H1 (cell line): ENCODE data around the gene ARL9. TPM values are rescaled to one million over a fixed set of nuclear protein-coding genes. Genes with fewer than 3 reads are reported as not detected.

Experiments used
- CTCF ChIA-PET: fragments of 300-600 bp; sonication (Branson Sonifier 250); formaldehyde crosslinking; loops from one replicate; lab custom pipeline; 2021; ENCODE audit not compliant: partially characterized antibody; lab: Charles Lee
- POLR2A ChIA-PET: fragments of 300-600 bp; sonication (Branson Sonifier 250); formaldehyde crosslinking; loops from one replicate; lab custom pipeline; 2021; ENCODE audit warnings: inconsistent platforms; ENCODE audit not compliant: partially characterized antibody; lab: Charles Lee
- DNase-seq, 2 experiments: peaks; one replicate each; pipeline versions ENCODE4 v3.0.0 to v3.0.0-alpha.2; 2010 to 2022; ENCODE audit warnings: low spot score in 2 of 2, low read depth in 1 of 2, mixed read lengths in 1 of 2
- FAIRE-seq: peaks from 2 replicates; lab custom pipeline; 2011; peaks lifted over from hg19 to GRCh38; lab: Jason Lieb, UNC
- H2AFZ ChIP-seq: 2 replicates; pipeline ENCODE4 v1.8.1; 2012; ENCODE audit warnings: low read length, inconsistent platforms
- H2AK5ac ChIP-seq: 2 replicates; pipeline ENCODE4 v1.6.1; 2013; ENCODE audit warnings: low read depth, low read length
- H2BK120ac ChIP-seq: replicated peaks from 2 replicates; pipeline ENCODE3; 2013; ENCODE audit warnings: low read depth, low read length, inconsistent platforms
- H2BK12ac ChIP-seq: 2 replicates; pipeline ENCODE4 v1.6.1; 2013; ENCODE audit warnings: low read depth, low read length
- H2BK15ac ChIP-seq: 2 replicates; pipeline ENCODE4 v1.6.1; 2013; ENCODE audit warnings: low read length
- H2BK20ac ChIP-seq: 2 replicates; pipeline ENCODE4 v1.6.1; 2013; ENCODE audit warnings: low read length
- H2BK5ac ChIP-seq: 2 replicates; pipeline ENCODE4 v1.6.1; 2013; ENCODE audit warnings: low read depth, low read length
- H3K14ac ChIP-seq: 2 replicates; pipeline ENCODE4 v1.6.1; 2013; ENCODE audit warnings: inconsistent platforms; ENCODE audit not compliant: insufficient read length
- H3K18ac ChIP-seq: 2 replicates; pipeline ENCODE4 v1.6.1; 2013; ENCODE audit warnings: low read length; ENCODE audit errors: extremely low read depth
- H3K23ac ChIP-seq: 2 replicates; pipeline ENCODE4 v1.6.1; 2013; ENCODE audit warnings: inconsistent platforms; ENCODE audit not compliant: insufficient read length
- H3K23me2 ChIP-seq: 2 replicates; pipeline ENCODE4 v1.6.1; 2013; ENCODE audit warnings: low read depth, low read length
- H3K27ac ChIP-seq: 2 replicates; pipeline ENCODE4 v1.6.1; 2011; ENCODE audit warnings: low read depth, low read length, inconsistent platforms
- H3K27me3 ChIP-seq, 4 experiments: replicated peaks in 1 of 4; 1 replicate in 1 of 4; 2 replicates in 3 of 4; pipeline versions ENCODE4 v1.6.1 to v1.8.1; 2011 to 2013; ENCODE audit warnings: low read length in 3 of 4, mild to moderate bottlenecking in 3 of 4, inconsistent platforms in 2 of 4, mixed read lengths in 2 of 4, moderate library complexity in 1 of 4; ENCODE audit not compliant: control insufficient read depth in 3 of 4, insufficient read depth in 3 of 4; ENCODE audit errors: extremely low read depth in 1 of 4
- H3K36me3 ChIP-seq, 4 experiments: 2 replicates each; pipeline versions ENCODE4 v1.6.1 to v1.8.1; 2011 to 2013; ENCODE audit warnings: mild to moderate bottlenecking in 4 of 4, low read length in 3 of 4, moderate library complexity in 2 of 4, control low read depth in 1 of 4, inconsistent platforms in 1 of 4; ENCODE audit not compliant: insufficient read depth in 4 of 4, control insufficient read depth in 2 of 4
- H3K4ac ChIP-seq: replicated peaks from 2 replicates; pipeline ENCODE3; 2013; ENCODE audit warnings: low read length, low read depth, mixed read lengths, inconsistent platforms; ENCODE audit not compliant: insufficient read length
- H3K4me1 ChIP-seq, 4 experiments: replicated peaks in 1 of 4; 1 replicate in 1 of 4; 2 replicates in 3 of 4; pipeline versions ENCODE4 v1.6.1 to v1.8.1; 2011 to 2013; ENCODE audit warnings: low read length in 3 of 4, inconsistent platforms in 2 of 4, mixed read lengths in 1 of 4; ENCODE audit not compliant: insufficient read depth in 4 of 4, control insufficient read depth in 3 of 4
- H3K4me2 ChIP-seq, 2 experiments: 2 replicates each; pipeline versions ENCODE4 v1.6.1 to v1.8.1; 2011 to 2013; ENCODE audit warnings: low read depth in 2 of 2, low read length in 2 of 2, control low read depth in 1 of 2, inconsistent platforms in 1 of 2, mild to moderate bottlenecking in 1 of 2; ENCODE audit not compliant: insufficient read depth in 1 of 2
- H3K4me3 ChIP-seq, 4 experiments: fragments of 200-600, 300-600 bp in 1 of 4; sonication (generic), shearing (Covaris generic), sonication (Bioruptor Twin) in 1 of 4; 2 replicates each; pipeline versions ENCODE4 v1.5.1 to v1.8.1; 2011 to 2016; ENCODE audit warnings: low read length in 4 of 4, low read depth in 3 of 4, control low read depth in 2 of 4, inconsistent platforms in 2 of 4, mild to moderate bottlenecking in 2 of 4, mixed read lengths in 1 of 4, moderate library complexity in 1 of 4; ENCODE audit not compliant: insufficient read depth in 2 of 4; ENCODE audit errors: extremely low read depth in 1 of 4
- H3K56ac ChIP-seq: replicated peaks from 2 replicates; pipeline ENCODE3; 2013; ENCODE audit warnings: low read depth, mild to moderate bottlenecking, mixed read lengths, low read length, inconsistent platforms; ENCODE audit not compliant: insufficient read length
- H3K79me1 ChIP-seq: 2 replicates; pipeline ENCODE4 v1.6.1; 2013; ENCODE audit warnings: low read depth, low read length, control low read depth
- H3K79me2 ChIP-seq, 2 experiments: 2 replicates each; pipeline versions ENCODE4 v1.6.1 to v1.8.1; 2012 to 2013; ENCODE audit warnings: low read length in 2 of 2, mild to moderate bottlenecking in 2 of 2, inconsistent platforms in 1 of 2; ENCODE audit not compliant: insufficient read depth in 2 of 2, control insufficient read depth in 1 of 2
- H3K9ac ChIP-seq, 4 experiments: replicated peaks in 1 of 4; 1 replicate in 1 of 4; 2 replicates in 3 of 4; pipeline versions ENCODE4 v1.6.1 to v1.8.1; 2011 to 2013; ENCODE audit warnings: low read depth in 3 of 4, low read length in 3 of 4, control low read depth in 2 of 4, mild to moderate bottlenecking in 2 of 4, moderate library complexity in 2 of 4, inconsistent platforms in 1 of 4; ENCODE audit errors: extremely low read depth in 1 of 4
- H3K9me3 ChIP-seq, 2 experiments: 2 replicates each; pipeline versions ENCODE4 v1.6.1 to v1.8.1; 2012 to 2013; ENCODE audit warnings: mild to moderate bottlenecking in 2 of 2, moderate library complexity in 2 of 2, control low read depth in 1 of 2, inconsistent platforms in 1 of 2, low read depth in 1 of 2, low read length in 1 of 2, mixed read lengths in 1 of 2; ENCODE audit not compliant: insufficient read depth in 2 of 2
- H4K20me1 ChIP-seq, 2 experiments: replicated peaks in 1 of 2; 2 replicates each; pipeline versions ENCODE3 to v1.8.1; 2011 to 2013; ENCODE audit warnings: inconsistent platforms in 2 of 2, low read length in 2 of 2, mild to moderate bottlenecking in 1 of 2; ENCODE audit not compliant: insufficient read depth in 2 of 2, control insufficient read depth in 1 of 2
- H4K5ac ChIP-seq: 2 replicates; pipeline ENCODE4 v1.6.1; 2013; ENCODE audit warnings: low read length, low read depth, mixed read lengths, inconsistent platforms; ENCODE audit not compliant: insufficient read length
- H4K8ac ChIP-seq: 2 replicates; pipeline ENCODE4 v1.8.0; 2013; ENCODE audit warnings: mild to moderate bottlenecking, moderate library complexity, low read length, inconsistent platforms; ENCODE audit not compliant: insufficient read depth; ENCODE audit errors: extremely low read depth
- H4K91ac ChIP-seq: replicated peaks from 2 replicates; pipeline ENCODE3; 2013; ENCODE audit warnings: low read length, mixed read lengths, inconsistent platforms; ENCODE audit not compliant: insufficient read length
- CEBPB ChIP-seq: IDR thresholded peaks from 2 replicates; pipeline ENCODE4 v1.6.1; 2012; ENCODE audit warnings: low read depth, low read length
- CHD1 ChIP-seq: IDR thresholded peaks from 2 replicates; pipeline ENCODE4 v1.6.1; 2012; ENCODE audit warnings: low read depth, low read length, improper control_type of control experiment
- FOSL1 ChIP-seq: IDR thresholded peaks from 2 replicates; pipeline ENCODE4 v1.6.1; 2011; ENCODE audit warnings: mild to moderate bottlenecking, low read depth, low read length, moderate library complexity; ENCODE audit not compliant: insufficient read depth
- HDAC2 ChIP-seq, 2 experiments: fragments of 300-600 bp in 1 of 2; sonication (generic) in 1 of 2; IDR thresholded peaks; 2 replicates each; pipeline ENCODE4 v1.6.1; 2011 to 2012; ENCODE audit warnings: low read depth in 2 of 2, low read length in 2 of 2, mild to moderate bottlenecking in 2 of 2, moderate library complexity in 2 of 2, borderline replicate concordance in 1 of 2, inconsistent platforms in 1 of 2
- JUN ChIP-seq: IDR thresholded peaks from 2 replicates; pipeline ENCODE4 v1.6.1; 2011; ENCODE audit warnings: low read depth, mild to moderate bottlenecking, improper control_type of control experiment, low read length
- NANOG ChIP-seq: IDR thresholded peaks from 2 replicates; pipeline ENCODE4 v1.6.1; 2011; ENCODE audit warnings: low read length, low read depth, mild to moderate bottlenecking, inconsistent platforms; ENCODE audit not compliant: insufficient read depth, poor library complexity, severe bottlenecking
- RFX5 ChIP-seq: IDR thresholded peaks from 2 replicates; pipeline ENCODE4 v1.6.1; 2011; ENCODE audit warnings: low read depth, low read length, improper control_type of control experiment, borderline replicate concordance
- SIRT6 ChIP-seq: IDR thresholded peaks from one replicate; pipeline ENCODE4 v1.7.1; 2012; ENCODE audit warnings: low read length, inconsistent platforms
- SP4 ChIP-seq: IDR thresholded peaks from 2 replicates; pipeline ENCODE4 v1.6.1; 2012; ENCODE audit warnings: low read length, inconsistent platforms
- WGBS, 2 experiments: shearing (Covaris generic) in 1 of 2; methylation state at CpG; one replicate each; pipeline versions ENCODE4 v1.1.6 to v1.1.7; 2013 to 2015; ENCODE audit warnings: low lambda C conversion rate in 2 of 2, mixed read lengths in 2 of 2, inconsistent platforms in 1 of 2, low coverage in 1 of 2, missing lambda C conversion rate in 1 of 2; ENCODE audit not compliant: insufficient replicate concordance in 2 of 2, insufficient coverage in 1 of 2, insufficient read length in 1 of 2; ENCODE audit errors: extremely low coverage in 1 of 2, missing lambda C conversion rate in 1 of 2; 5-methylcytosine and 5-hydroxymethylcytosine counted together
- polyA plus RNA-seq, 7 experiments: library from polyadenylated mRNA; depleted of rRNA in 3 of 7; stranded (reverse) in 5 of 7; unstranded in 2 of 7; fragments of >200 nt in 5 of 7; fragments of 200-250 nt in 2 of 7; gene quantifications; 1 replicate in 5 of 7; 2 replicates in 1 of 7; 4 replicates in 1 of 7; pipeline versions ENCODE4 v1.2.1 to v1.2.3, GENCODE V29; 2011 to 2013; ENCODE audit warnings: missing spikeins in 2 of 7, mixed read lengths in 2 of 7
- total RNA-seq: library from RNA; stranded (reverse); fragmentation: NEBNext Ultra II Directional; extraction: Animal tissue kit (Norgen Biotek cat#: 25700); gene quantifications from 2 replicates; pipeline ENCODE4 v1.2.1, GENCODE V29; 2021

ARL9 gene
- total and polyA plus RNA-seq, 2 of the 8 experiments (the other 6 are each of a cell fraction or from before 2014, with no cell fraction given), result 0.60 to 0.76 TPM

DNA sequence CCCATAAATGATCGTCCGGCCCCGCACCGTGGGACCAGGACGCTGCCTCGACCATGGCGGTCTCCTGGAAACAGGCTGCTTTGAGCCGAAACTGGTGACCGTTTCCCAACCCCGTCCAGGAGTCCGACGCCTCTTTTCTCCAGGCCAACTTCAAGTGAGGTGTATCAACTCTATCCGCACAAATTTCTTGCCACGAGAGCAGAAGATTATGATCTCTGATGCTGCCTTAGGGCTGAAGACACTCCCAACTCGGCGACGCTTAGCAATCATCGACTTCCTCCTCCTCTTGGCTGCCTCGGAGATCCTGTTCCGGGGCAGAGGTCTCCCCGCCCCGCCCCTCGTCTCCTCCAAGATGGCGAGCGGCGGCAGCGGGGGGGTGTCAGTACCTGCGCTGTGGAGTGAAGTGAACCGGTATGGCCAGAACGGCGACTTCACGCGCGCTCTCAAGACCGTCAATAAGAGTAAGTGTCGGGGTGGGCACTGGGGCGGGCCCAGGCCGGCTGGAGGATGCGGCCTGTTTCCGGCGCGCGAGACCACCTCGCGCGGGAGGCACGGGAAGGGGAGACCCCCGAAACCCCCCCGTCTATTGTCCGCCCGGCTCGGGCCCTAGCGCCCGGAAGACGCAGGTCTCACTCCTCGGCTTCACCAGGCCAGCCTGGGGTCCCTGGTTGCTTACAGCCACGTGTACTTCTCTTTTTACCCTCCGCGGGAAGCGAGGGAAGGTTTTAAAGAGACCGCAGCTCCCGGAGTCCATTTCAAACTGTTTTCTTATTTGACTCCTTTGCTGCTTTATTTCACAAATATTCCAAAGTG is 38.1 kb upstream of the ARL9 start, which contains the start of gene SRP72:
Gene SRP72 (plus strand): TSS at position 334 of the 813 bp plus-strand sequence. CDS start 19 bp downstream, at position 353.
- Histone ChIP-seq H2BK120ac (no peak within 1 kb of the TSS), H3K4me1 (peaks cover 0 to 5% (median 2%) of the 10 kb centered on the region in 4 experiments; a peak in 1 of 7 replicates), H2BK5ac (peak within 1 kb of the TSS; percentile 98), H3K4me3 (peak within 1 kb of the TSS; percentile 88 to 99 (median 96)), H4K8ac (peak within 1 kb of the TSS; percentile 87; the same call in 1 of the 2 replicates), H3K4me2 (peak within 1 kb of the TSS; percentile 77 to 100), H3K36me3 (peaks cover 0 to 30% (median 11%) of the 10 kb centered on the region in 4 experiments; a peak in 7 of 8 replicates), H4K91ac (peak within 1 kb of the TSS; percentile 81), H3K9me3 (no peaks in the 10 kb centered on the region), H3K14ac (no peak within 1 kb of the TSS), H2AFZ (peak within 1 kb of the TSS; percentile 92), H2BK12ac (no peak within 1 kb of the TSS; the same call in 1 of the 2 replicates), H3K4ac (no peak within 1 kb of the TSS), H2AK5ac (no peak within 1 kb of the TSS; the same call in 1 of the 2 replicates), H3K27me3 (no peaks in the 10 kb centered on the region), H3K18ac (peak within 1 kb of the TSS; percentile 84; the same call in 1 of the 2 replicates), H3K56ac (peak within 1 kb of the TSS; percentile 43), H2BK20ac (no peak within 1 kb of the TSS), H3K79me2 (peaks cover 4 to 56% of the 10 kb centered on the region in 2 experiments; a peak in 3 of 4 replicates), H4K20me1 (peaks cover 1 to 14% of the 10 kb centered on the region in 2 experiments), H3K27ac (peak within 1 kb of the TSS; percentile 84), H4K5ac (peak within 1 kb of the TSS; percentile 94), H2BK15ac (no peak within 1 kb of the TSS), H3K23me2 (peaks cover 10% of the 10 kb centered on the region), H3K79me1 (peaks cover 5% of the 10 kb centered on the region), H3K23ac (no peak within 1 kb of the TSS), H3K9ac (peak within 1 kb of the TSS; percentile 90 to 97 (median 92))
- POLR2A ChIA-PET, result interaction anchor here (0.7 to 12.0 kb wide), 13 partner anchors 8 to 515 kb away, joined by 3 to 121 read pairs (median 4); partner anchors contain the start of genes AASDH, PAICS and PPAT
- 1% methylated on average over 37 of the region's 62 CpGs; no CpG with 5 or more reads in 1 of the 2 experiments for WGBS, 2 experiments
- peak; percentile 46 to 85 for DNase-seq
- CTCF ChIA-PET, result interaction anchor here (0.6 to 1.3 kb wide), 2 partner anchors 42 to 371 kb away, joined by 3 to 4 read pairs; no protein-coding TSS in a partner anchor
- FAIRE-seq, result no peak
- TF ChIP-seq NANOG, result no peak
- no peak for TF ChIP-seq FOSL1
- no peak for TF ChIP-seq CHD1
- TF ChIP-seq RFX5, result no peak
- no peak for TF ChIP-seq HDAC2 (IDR thresholded peaks at IDR 0.05; ENCODE audit: borderline replicate concordance in 1 of 2, low read depth in 2 of 2, low read length in 2 of 2)
- no peak for TF ChIP-seq SIRT6
- TF ChIP-seq JUN, result no peak
- no peak for TF ChIP-seq CEBPB
- no peak for TF ChIP-seq SP4
